Measurements from ENCODE around the gene KCNA10.
"Not testable (repeated sequence)": the region's sequence is repeated elsewhere in the genome, so short reads cannot be mapped to it uniquely, and the experiment has no call there.

The KCNA10 gene

GRCh38 chr1:110523011-110523410 lies 4.0 kb upstream of the KCNA10 start:
- no peak overlapping the region for H3K9ac ChIP-seq (ENCODE audit: low read length in 5 of 5)
- H3K4me1 ChIP-seq (ENCODE audit: control insufficient read depth in 5 of 5, insufficient read depth in 5 of 5, low read length in 5 of 5), result peaks cover 0 to 18% (median 4%) of the 10 kb centered on the region in 5 donors
- no peak overlapping the region for H3K27ac ChIP-seq (ENCODE audit: low read depth, low read length)
- no peaks in the 10 kb centered on the region for H3K36me3 ChIP-seq (ENCODE audit: control insufficient read depth in 5 of 5, insufficient read depth in 5 of 5, low read length in 5 of 5)
- H3K9me3 ChIP-seq (ENCODE audit: control insufficient read depth in 5 of 5, low read length in 5 of 5), result no peaks in the 10 kb centered on the region
- H3K4me3 ChIP-seq (ENCODE audit: low read depth in 1 of 5, low read length in 5 of 5), result no peak overlapping the region
- H3K27me3 ChIP-seq (ENCODE audit: control insufficient read depth in 5 of 5, insufficient read depth in 4 of 5, low read length in 5 of 5), result peaks cover 6 to 25% (median 17%) of the 10 kb centered on the region in 5 donors

DNA sequence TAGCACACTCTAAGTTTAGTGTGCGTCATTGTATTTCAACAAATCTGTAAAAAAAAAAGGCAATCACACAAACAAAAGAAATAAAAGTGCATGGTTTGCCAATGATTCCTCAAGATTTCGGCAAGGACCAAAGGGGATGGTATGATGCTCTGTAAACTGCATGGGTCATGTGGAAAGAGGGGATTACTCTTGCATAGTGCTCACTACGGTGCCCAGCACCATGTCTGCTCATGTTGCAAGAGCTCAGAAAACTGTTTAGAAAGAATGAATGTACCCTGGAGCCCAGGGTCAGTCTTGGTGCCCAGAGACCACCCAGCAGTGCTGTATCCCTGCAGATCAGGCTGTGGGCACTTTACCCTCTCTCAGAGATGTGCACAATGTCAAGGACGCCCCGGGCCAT lies 3.6 kb upstream of the KCNA10 start:
- no peak overlapping the region for H3K27ac ChIP-seq (ENCODE audit: low read depth, low read length)
- H3K27me3 ChIP-seq (ENCODE audit: control insufficient read depth in 5 of 5, insufficient read depth in 4 of 5, low read length in 5 of 5), result peaks cover 6 to 25% (median 17%) of the 10 kb centered on the region in 5 donors
- H3K4me1 ChIP-seq (ENCODE audit: control insufficient read depth in 5 of 5, insufficient read depth in 5 of 5, low read length in 5 of 5), result peaks cover 0 to 18% (median 4%) of the 10 kb centered on the region in 5 donors
- no peaks in the 10 kb centered on the region for H3K36me3 ChIP-seq (ENCODE audit: control insufficient read depth in 5 of 5, insufficient read depth in 5 of 5, low read length in 5 of 5)
- H3K9me3 ChIP-seq (ENCODE audit: control insufficient read depth in 5 of 5, low read length in 5 of 5), result no peaks in the 10 kb centered on the region
- H3K4me3 ChIP-seq (ENCODE audit: low read depth in 1 of 5, low read length in 5 of 5), result no peak overlapping the region
- H3K9ac ChIP-seq (ENCODE audit: low read length in 5 of 5), result no peak overlapping the region

DNA sequence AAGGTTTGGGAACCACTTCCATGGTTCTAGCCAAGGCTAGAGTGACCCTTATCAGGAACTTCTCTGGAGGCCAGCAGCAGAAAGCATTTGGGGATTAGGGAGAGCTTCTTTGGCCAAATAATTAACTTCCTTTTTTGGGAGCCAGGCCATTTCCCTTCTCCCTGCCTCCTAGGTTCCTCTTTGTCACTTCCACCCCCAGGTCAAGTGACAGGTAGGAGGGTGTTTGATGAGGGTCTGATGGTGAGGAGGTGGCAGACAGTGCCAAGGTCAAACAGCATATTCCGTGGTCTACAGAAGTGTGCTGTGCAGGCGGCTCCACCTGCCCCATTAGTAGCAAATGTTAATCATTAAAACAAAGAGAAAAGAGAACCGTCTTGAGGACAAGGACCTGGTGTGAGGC lies 1.9 kb upstream of the KCNA10 start:
- Histone ChIP-seq H3K4me3 (ENCODE audit: low read depth in 1 of 5, low read length in 5 of 5) (no peak overlapping the region), H3K4me1 (ENCODE audit: control insufficient read depth in 5 of 5, insufficient read depth in 5 of 5, low read length in 5 of 5) (peaks cover 0 to 18% (median 4%) of the 10 kb centered on the region in 5 donors), H3K9me3 (ENCODE audit: control insufficient read depth in 5 of 5, low read length in 5 of 5) (no peaks in the 10 kb centered on the region), H3K9ac (ENCODE audit: low read length in 5 of 5) (no peak overlapping the region), H3K27me3 (ENCODE audit: control insufficient read depth in 5 of 5, insufficient read depth in 4 of 5, low read length in 5 of 5) (peaks cover 6 to 20% (median 17%) of the 10 kb centered on the region in 5 donors), H3K36me3 (ENCODE audit: control insufficient read depth in 5 of 5, insufficient read depth in 5 of 5, low read length in 5 of 5) (no peaks in the 10 kb centered on the region), H3K27ac (ENCODE audit: low read depth, low read length) (no peak overlapping the region)

- Histone ChIP-seq H3K27me3 (ENCODE audit: control insufficient read depth in 5 of 5, insufficient read depth in 4 of 5, low read length in 5 of 5) (no peaks in the 10 kb centered on the region), H3K4me3 (ENCODE audit: low read depth in 1 of 5, low read length in 5 of 5) (no peak overlapping the region), H3K9me3 (ENCODE audit: control insufficient read depth in 5 of 5, low read length in 5 of 5) (no peaks in the 10 kb centered on the region), H3K27ac (ENCODE audit: low read depth, low read length) (no peak overlapping the region), H3K4me1 (ENCODE audit: control insufficient read depth in 5 of 5, insufficient read depth in 5 of 5, low read length in 5 of 5) (peaks cover 0 to 11% (median 3%) of the 10 kb centered on the region in 5 donors), H3K9ac (ENCODE audit: low read length in 5 of 5) (no peak overlapping the region), H3K36me3 (ENCODE audit: control insufficient read depth in 5 of 5, insufficient read depth in 5 of 5, low read length in 5 of 5) (no peaks in the 10 kb centered on the region)
Observed at GRCh38 chr1:110515891-110516290, 3.1 kb downstream of the KCNA10 start.

GRCh38 chr1:110515041-110515440 lies 3.9 kb downstream of the KCNA10 start:
- no peaks in the 10 kb centered on the region for H3K9me3 ChIP-seq (ENCODE audit: control insufficient read depth in 5 of 5, low read length in 5 of 5)
- no peak overlapping the region for H3K4me3 ChIP-seq (ENCODE audit: low read depth in 1 of 5, low read length in 5 of 5)
- peaks cover 0 to 7% (median 2%) of the 10 kb centered on the region in 5 donors for H3K4me1 ChIP-seq (ENCODE audit: control insufficient read depth in 5 of 5, insufficient read depth in 5 of 5, low read length in 5 of 5)
- no peaks in the 10 kb centered on the region for H3K27me3 ChIP-seq (ENCODE audit: control insufficient read depth in 5 of 5, insufficient read depth in 4 of 5, low read length in 5 of 5)
- H3K9ac ChIP-seq (ENCODE audit: low read length in 5 of 5), result no peak overlapping the region
- no peak overlapping the region for H3K27ac ChIP-seq (ENCODE audit: low read depth, low read length)
- no peaks in the 10 kb centered on the region for H3K36me3 ChIP-seq (ENCODE audit: control insufficient read depth in 5 of 5, insufficient read depth in 5 of 5, low read length in 5 of 5)

DNA sequence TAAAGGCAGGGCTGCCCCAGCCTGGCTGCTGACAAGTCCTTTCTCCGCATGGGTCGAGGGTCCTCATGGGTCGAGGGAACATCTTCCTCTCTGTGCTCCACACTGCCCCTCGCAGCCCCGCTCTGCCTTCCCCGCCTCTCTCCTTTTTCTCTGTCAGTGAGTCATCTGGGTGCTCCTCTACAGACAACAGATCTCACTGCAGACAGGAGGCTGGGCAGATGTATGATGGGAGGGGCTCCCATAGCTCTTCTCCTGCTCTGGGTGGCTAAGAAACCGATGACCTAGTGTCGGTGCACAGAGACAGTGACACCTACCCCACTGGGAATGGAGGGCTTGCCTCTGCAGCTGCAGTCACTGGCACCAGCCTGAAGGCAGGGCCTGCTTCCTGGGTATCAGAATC lies 5.5 kb downstream of the KCNA10 start:
- Histone ChIP-seq H3K27ac (ENCODE audit: low read depth, low read length) (no peak overlapping the region), H3K9me3 (ENCODE audit: control insufficient read depth in 5 of 5, low read length in 5 of 5) (no peaks in the 10 kb centered on the region), H3K9ac (ENCODE audit: low read length in 5 of 5) (no peak overlapping the region), H3K4me3 (ENCODE audit: low read depth in 1 of 5, low read length in 5 of 5) (no peak overlapping the region), H3K36me3 (ENCODE audit: control insufficient read depth in 5 of 5, insufficient read depth in 5 of 5, low read length in 5 of 5) (no peaks in the 10 kb centered on the region), H3K4me1 (ENCODE audit: control insufficient read depth in 5 of 5, insufficient read depth in 5 of 5, low read length in 5 of 5) (peaks cover 0 to 4% (median 2%) of the 10 kb centered on the region in 5 donors), H3K27me3 (ENCODE audit: control insufficient read depth in 5 of 5, insufficient read depth in 4 of 5, low read length in 5 of 5) (no peaks in the 10 kb centered on the region)

GRCh38 chr1:110511436-110511835 lies 7.5 kb downstream of the KCNA10 start:
- Histone ChIP-seq H3K9ac (ENCODE audit: low read length in 5 of 5) (no peak overlapping the region), H3K4me1 (ENCODE audit: control insufficient read depth in 5 of 5, insufficient read depth in 5 of 5, low read length in 5 of 5) (peaks cover 0 to 13% (median 0%) of the 10 kb centered on the region in 5 donors), H3K27ac (ENCODE audit: low read depth, low read length) (no peak overlapping the region), H3K9me3 (ENCODE audit: control insufficient read depth in 5 of 5, low read length in 5 of 5) (no peaks in the 10 kb centered on the region), H3K4me3 (ENCODE audit: low read depth in 1 of 5, low read length in 5 of 5) (no peak overlapping the region), H3K27me3 (ENCODE audit: control insufficient read depth in 5 of 5, insufficient read depth in 4 of 5, low read length in 5 of 5) (no peaks in the 10 kb centered on the region), H3K36me3 (ENCODE audit: control insufficient read depth in 5 of 5, insufficient read depth in 5 of 5, low read length in 5 of 5) (no peaks in the 10 kb centered on the region)

GRCh38 chr1:110510921-110511320 lies 8.1 kb downstream of the KCNA10 start:
- H3K27me3 ChIP-seq (ENCODE audit: control insufficient read depth in 5 of 5, insufficient read depth in 4 of 5, low read length in 5 of 5); H3K4me3 ChIP-seq (ENCODE audit: low read depth in 1 of 5, low read length in 5 of 5); H3K36me3 ChIP-seq (ENCODE audit: control insufficient read depth in 5 of 5, insufficient read depth in 5 of 5, low read length in 5 of 5); H3K27ac ChIP-seq (ENCODE audit: low read depth, low read length); H3K9ac ChIP-seq (ENCODE audit: low read length in 5 of 5); H3K9me3 ChIP-seq (ENCODE audit: control insufficient read depth in 5 of 5, low read length in 5 of 5): not testable (repeated sequence)
- H3K4me1 ChIP-seq (ENCODE audit: control insufficient read depth in 5 of 5, insufficient read depth in 5 of 5, low read length in 5 of 5), result peaks cover 0 to 13% (median 0%) of the 10 kb centered on the region in 5 donors

DNA sequence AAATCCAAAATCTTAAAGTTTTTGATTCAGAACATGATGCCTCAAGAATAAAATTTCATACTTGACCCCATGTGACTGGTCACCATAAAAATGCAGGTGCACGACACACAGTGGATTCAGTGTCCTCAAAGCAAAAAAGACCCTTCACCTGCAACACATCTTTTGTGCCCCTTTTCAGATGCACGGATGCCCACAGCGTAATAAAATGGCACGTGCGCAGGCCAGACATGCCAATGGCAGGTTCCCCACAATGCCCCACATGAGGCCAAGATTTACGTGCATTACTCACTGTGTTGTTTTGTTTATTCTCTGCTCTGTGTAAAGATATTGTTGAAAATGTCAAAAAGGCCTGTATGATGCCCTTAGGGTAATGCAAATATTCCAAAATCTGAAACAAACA lies 9.3 kb downstream of the KCNA10 start:
- H3K27ac ChIP-seq (ENCODE audit: low read depth, low read length), result no peak overlapping the region

DNA sequence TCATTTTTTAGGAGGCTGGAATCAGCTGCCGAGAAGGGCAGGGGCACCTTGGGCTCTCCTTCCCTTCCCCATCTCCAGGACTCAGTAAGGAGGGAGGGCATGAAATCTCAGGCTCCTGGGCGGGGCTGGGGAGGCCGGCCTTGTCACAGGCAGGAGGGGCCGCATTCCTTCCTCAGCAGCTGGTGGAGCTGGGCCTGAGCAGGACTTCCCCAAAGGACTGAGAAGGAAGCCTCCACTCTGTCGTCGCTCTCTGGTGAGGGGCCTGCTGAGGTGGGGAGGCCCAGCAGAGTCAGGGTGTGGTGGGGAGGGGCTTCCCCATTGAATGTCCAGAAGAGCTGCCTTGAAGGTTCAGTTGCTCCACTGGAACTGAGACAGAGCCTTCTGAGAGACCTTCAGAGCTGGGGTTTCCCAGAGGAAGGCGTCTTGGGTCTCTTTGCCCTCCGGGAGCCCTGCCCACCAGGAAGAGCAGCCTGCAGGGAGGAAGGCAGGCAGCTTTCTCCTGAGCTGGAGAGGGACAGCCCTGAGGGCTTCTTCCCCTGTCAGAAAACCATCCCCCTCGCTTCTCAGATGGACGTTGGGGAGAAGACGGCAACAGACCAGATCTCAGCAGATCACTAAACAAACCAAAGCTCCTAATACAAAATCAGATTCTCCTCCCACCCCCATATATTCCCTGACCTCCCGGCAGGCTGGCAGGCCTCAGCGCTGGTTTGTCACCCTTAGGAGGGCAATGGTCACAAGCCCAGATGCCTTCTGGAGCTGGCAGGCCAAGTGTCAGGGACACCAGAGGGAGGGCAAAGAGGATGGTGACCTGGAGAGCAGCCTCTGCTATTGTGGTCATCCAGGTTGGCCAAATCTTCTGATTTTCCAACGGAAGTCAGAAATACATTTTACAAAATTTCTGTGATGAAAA lies 10.7 kb downstream of the KCNA10 start:
- Histone ChIP-seq H3K9ac (ENCODE audit: low read length in 5 of 5) (peak overlapping the region in 2 of 5 donors; percentile 14 to 16), H3K9me3 (ENCODE audit: control insufficient read depth in 5 of 5, low read length in 5 of 5) (no peaks in the 10 kb centered on the region), H3K36me3 (ENCODE audit: control insufficient read depth in 5 of 5, insufficient read depth in 5 of 5, low read length in 5 of 5) (no peaks in the 10 kb centered on the region), H3K27ac (ENCODE audit: low read depth, low read length) (no peak overlapping the region), H3K27me3 (ENCODE audit: control insufficient read depth in 5 of 5, insufficient read depth in 4 of 5, low read length in 5 of 5) (peaks cover 0 to 7% (median 0%) of the 10 kb centered on the region in 5 donors), H3K4me1 (ENCODE audit: control insufficient read depth in 5 of 5, insufficient read depth in 5 of 5, low read length in 5 of 5) (peaks cover 0 to 15% (median 1%) of the 10 kb centered on the region in 5 donors), H3K4me3 (ENCODE audit: low read depth in 1 of 5, low read length in 5 of 5) (peak overlapping the region in 3 of 5 donors; percentile 17 to 39 (median 29))

More for the DNA sequence above, 9.3 kb downstream of the KCNA10 start:
- Histone ChIP-seq H3K36me3 (ENCODE audit: control insufficient read depth in 5 of 5, insufficient read depth in 5 of 5, low read length in 5 of 5) (no peaks in the 10 kb centered on the region), H3K9me3 (ENCODE audit: control insufficient read depth in 5 of 5, low read length in 5 of 5) (no peaks in the 10 kb centered on the region), H3K9ac (ENCODE audit: low read length in 5 of 5) (no peak overlapping the region), H3K4me1 (ENCODE audit: control insufficient read depth in 5 of 5, insufficient read depth in 5 of 5, low read length in 5 of 5) (peaks cover 0 to 13% (median 0%) of the 10 kb centered on the region in 5 donors), H3K27me3 (ENCODE audit: control insufficient read depth in 5 of 5, insufficient read depth in 4 of 5, low read length in 5 of 5) (no peaks in the 10 kb centered on the region), H3K4me3 (ENCODE audit: low read depth in 1 of 5, low read length in 5 of 5) (no peak overlapping the region)
